WTC11 (cell line): Measurements from ENCODE around the gene KRT6C. TPM values are rescaled to one million over a fixed set of nuclear protein-coding genes. Genes with fewer than 3 reads are reported as not detected.

ENCODE experiments used
- ATAC-seq: fragments of 200-7000 bp; cut with Tn5 transposase; 2 replicates; pipeline ENCODE4 v1.10.0; 2021; ENCODE audit warnings: mild to moderate bottlenecking, moderate library complexity
- CTCF ChIA-PET: fragments of 300-600 bp; sonication (Branson Sonifier 250); formaldehyde crosslinking; loops from one replicate; lab custom pipeline; 2021; ENCODE audit warnings: antibody characterized with exemption; lab: Charles Lee
- POLR2A ChIA-PET: fragments of 350-600 bp; sonication (Branson Sonifier 250); formaldehyde crosslinking; loops from one replicate; lab custom pipeline; 2021; ENCODE audit warnings: antibody characterized with exemption; lab: Charles Lee
- DNase-seq: peaks from one replicate; pipeline ENCODE4 v3.0.0; 2021; ENCODE audit warnings: low spot score
- H3K27ac Mint-ChIP-seq: 2 replicates; pipeline ENCODE4 v1.8.0; 2021; ENCODE audit warnings: mixed read lengths
- H3K27me3 Mint-ChIP-seq: 2 replicates; pipeline ENCODE4 v1.8.0; 2021; ENCODE audit warnings: low read depth, mild to moderate bottlenecking, moderate library complexity, mixed read lengths
- H3K36me3 Mint-ChIP-seq: 2 replicates; pipeline ENCODE4 v1.8.0; 2021; ENCODE audit warnings: mixed read lengths
- H3K4me1 Mint-ChIP-seq: 2 replicates; pipeline ENCODE4 v1.8.0; 2022; ENCODE audit warnings: mixed read lengths
- H3K4me3 Mint-ChIP-seq: 2 replicates; pipeline ENCODE4 v1.8.0; 2021; ENCODE audit warnings: mild to moderate bottlenecking, moderate library complexity, mixed read lengths
- H3K9me3 Mint-ChIP-seq: 2 replicates; pipeline ENCODE4 v1.8.0; 2021; ENCODE audit warnings: mixed read lengths
- ARID4B ChIP-seq: sonication (generic); formaldehyde crosslinking; IDR thresholded peaks from 2 replicates; pipeline ENCODE4 v1.8.0; 2023; ENCODE audit warnings: missing genetic modification reagents, mild to moderate bottlenecking, borderline replicate concordance
- ATF3 ChIP-seq: sonication (generic); formaldehyde crosslinking; conservative IDR thresholded peaks from 2 replicates; pipeline ENCODE4 v1.8.1; 2022; ENCODE audit warnings: mild to moderate bottlenecking, missing genetic modification reagents
- CDX4 ChIP-seq: fragments of 250-450 bp; sonication (Bioruptor Pico); IDR thresholded peaks from 2 replicates; pipeline ENCODE4 v1.9.0; 2021; ENCODE audit warnings: moderate library complexity, mild to moderate bottlenecking, inconsistent platforms, borderline replicate concordance
- CREM ChIP-seq: sonication (generic); formaldehyde crosslinking; IDR thresholded peaks from 2 replicates; pipeline ENCODE4 v1.8.1; 2022; ENCODE audit warnings: mild to moderate bottlenecking, missing genetic modification reagents, moderate library complexity
- E2F1 ChIP-seq: sonication (generic); formaldehyde crosslinking; IDR thresholded peaks from 2 replicates; pipeline ENCODE4 v1.8.0; 2022; ENCODE audit warnings: mild to moderate bottlenecking, missing genetic modification reagents
- E2F4 ChIP-seq: sonication (generic); formaldehyde crosslinking; IDR thresholded peaks from 2 replicates; pipeline ENCODE4 v1.8.1; 2022; ENCODE audit warnings: low read depth, mild to moderate bottlenecking, moderate library complexity, missing genetic modification reagents, borderline replicate concordance
- FOXP4 ChIP-seq: sonication (generic); formaldehyde crosslinking; IDR thresholded peaks from 2 replicates; pipeline ENCODE4 v1.8.0; 2022; ENCODE audit warnings: mild to moderate bottlenecking, missing genetic modification reagents
- HMGA2 ChIP-seq: fragments of 250-450 bp; sonication (Bioruptor Pico); IDR thresholded peaks from 2 replicates; pipeline ENCODE4 v1.4.0; 2021; ENCODE audit warnings: mild to moderate bottlenecking, moderate library complexity
- IRF1 ChIP-seq: sonication (generic); formaldehyde crosslinking; IDR thresholded peaks from 2 replicates; pipeline ENCODE4 v1.8.0; 2023; ENCODE audit warnings: missing genetic modification reagents
- JUN ChIP-seq: sonication (generic); formaldehyde crosslinking; IDR thresholded peaks from 2 replicates; pipeline ENCODE4 v1.8.0; 2023; ENCODE audit warnings: mild to moderate bottlenecking, missing genetic modification reagents
- MXD4 ChIP-seq: fragments of 250-450 bp; sonication (Bioruptor Pico); IDR thresholded peaks from 2 replicates; pipeline ENCODE4 v1.8.0; 2021; ENCODE audit warnings: mild to moderate bottlenecking, moderate library complexity, borderline replicate concordance
- NFATC4 ChIP-seq: fragments of 250-450 bp; sonication (Bioruptor Pico); IDR thresholded peaks from 2 replicates; pipeline ENCODE4 v1.9.0; 2021; ENCODE audit warnings: mild to moderate bottlenecking
- NFE2L1 ChIP-seq: sonication (generic); formaldehyde crosslinking; IDR thresholded peaks from 2 replicates; pipeline ENCODE4 v1.8.1; 2023; ENCODE audit warnings: missing genetic modification reagents
- OVOL2 ChIP-seq: fragments of 250-450 bp; sonication (Bioruptor Pico); IDR thresholded peaks from 2 replicates; pipeline ENCODE4 v1.9.0; 2021; ENCODE audit warnings: mild to moderate bottlenecking, borderline replicate concordance
- STAT6 ChIP-seq: sonication (generic); formaldehyde crosslinking; conservative IDR thresholded peaks from 2 replicates; pipeline ENCODE4 v1.8.1; 2023; ENCODE audit warnings: mild to moderate bottlenecking, low read depth, missing genetic modification reagents, moderate library complexity
- ZNF121 ChIP-seq: sonication (generic); formaldehyde crosslinking; IDR thresholded peaks from 2 replicates; pipeline ENCODE4 v1.8.0; 2023; ENCODE audit warnings: missing genetic modification reagents
- ZNF423 ChIP-seq: fragments of 250-450 bp; sonication (Bioruptor Pico); IDR thresholded peaks from 2 replicates; pipeline ENCODE4 v2.1.2; 2022; ENCODE audit warnings: mild to moderate bottlenecking, moderate library complexity
- ZSCAN18 ChIP-seq: fragments of 250-450 bp; sonication (Bioruptor Pico); IDR thresholded peaks from 2 replicates; pipeline ENCODE4 v2.1.2; 2022; ENCODE audit warnings: mild to moderate bottlenecking, moderate library complexity
- total RNA-seq: library from RNA; stranded (reverse); gene quantifications from 3 replicates; pipeline ENCODE4 v1.2.3, GENCODE V29; 2021

The KRT6C gene
- total RNA-seq, 1 experiment from 2014 or later = not detected

GRCh38 chr12:52435659-52435999 is 38.0 kb downstream of the KRT6C start (continued):
- TF ChIP-seq FOXP4 = no peak
- TF ChIP-seq MXD4 (CRISPR knock-in tag) = no peak
- TF ChIP-seq CDX4 = no peak
- TF ChIP-seq ZNF423 = no peak
- no peak for TF ChIP-seq E2F1 (CRISPR knock-in tag)
- TF ChIP-seq ZNF121 = no peak
- TF ChIP-seq OVOL2 (CRISPR knock-in tag) = no peak
- TF ChIP-seq HMGA2 (CRISPR knock-in tag) = no peak
- TF ChIP-seq STAT6 (CRISPR knock-in tag) = no peak
- TF ChIP-seq IRF1 = no peak
- TF ChIP-seq ARID4B = no peak

- Mint-ChIP-seq H3K9me3 (no peaks in the 10 kb centered on the region), H3K27me3 (no peaks in the 10 kb centered on the region), H3K4me1 (peaks cover 8% of the 10 kb centered on the region), H3K27ac (peak overlapping the region; percentile 26; the same call in 1 of the 2 replicates), H3K4me3 (no peak overlapping the region), H3K36me3 (no peaks in the 10 kb centered on the region)
- POLR2A ChIA-PET = no interaction called here
- ATAC-seq (no peak), DNase-seq (no peak)
- TF ChIP-seq JUN (no peak), ATF3 (CRISPR knock-in tag) (no peak), CREM (CRISPR knock-in tag) (no peak), NFATC4 (CRISPR knock-in tag) (no peak), E2F4 (CRISPR knock-in tag) (no peak), NFE2L1 (no peak), ZSCAN18 (CRISPR knock-in tag) (no peak)
- CTCF ChIA-PET = interaction anchor here (1.1 to 2.3 kb wide), 2 partner anchors 39 to 431 kb away, joined by 3 to 8 read pairs; no protein-coding TSS in a partner anchor
These were observed 38.7 kb downstream of the KRT6C start for GRCh38 chr12:52434760-52435530.
